Stimulated activated CD8-positive, alpha-beta memory T cell treated with anti-CD3 and anti-CD28 coated beads, Interleukin-15, amount 100 ng/mL, for 1 hour (primary cell): ENCODE data around the gene TPCN2.

Experiments used
- DNase-seq: peaks from one replicate; pipeline ENCODE4 v3.0.0-alpha.2; 2020; ENCODE audit warnings: low read depth

TPCN2 gene

GRCh38 chr11:69113226-69113625 is 64.5 kb downstream of the TPCN2 start:
- DNase-seq = no peak

- DNase-seq = no peak
These were observed 65.1 kb downstream of the TPCN2 start for GRCh38 chr11:69113646-69114340.

DNA sequence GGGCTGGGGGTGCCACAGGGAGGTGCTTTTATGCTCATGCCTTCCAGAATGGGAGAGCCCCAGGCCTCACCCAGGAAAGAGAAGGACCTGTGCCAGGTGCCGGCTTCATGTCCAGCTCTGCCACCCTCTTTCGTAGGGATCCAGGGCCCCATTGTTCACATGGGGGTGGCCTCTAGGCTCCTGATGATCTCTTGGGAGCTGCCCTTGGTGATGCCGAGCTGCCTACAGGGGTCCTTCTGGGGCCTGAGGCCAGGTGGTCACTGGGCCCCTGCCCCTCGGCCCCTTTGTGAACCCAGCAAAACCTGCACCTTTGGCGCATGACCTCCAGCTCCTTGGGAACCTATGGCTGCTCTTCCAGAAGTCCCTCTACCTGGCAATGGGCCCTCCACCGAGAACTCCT is 65.6 kb downstream of the TPCN2 start:
- no peak for DNase-seq

DNA sequence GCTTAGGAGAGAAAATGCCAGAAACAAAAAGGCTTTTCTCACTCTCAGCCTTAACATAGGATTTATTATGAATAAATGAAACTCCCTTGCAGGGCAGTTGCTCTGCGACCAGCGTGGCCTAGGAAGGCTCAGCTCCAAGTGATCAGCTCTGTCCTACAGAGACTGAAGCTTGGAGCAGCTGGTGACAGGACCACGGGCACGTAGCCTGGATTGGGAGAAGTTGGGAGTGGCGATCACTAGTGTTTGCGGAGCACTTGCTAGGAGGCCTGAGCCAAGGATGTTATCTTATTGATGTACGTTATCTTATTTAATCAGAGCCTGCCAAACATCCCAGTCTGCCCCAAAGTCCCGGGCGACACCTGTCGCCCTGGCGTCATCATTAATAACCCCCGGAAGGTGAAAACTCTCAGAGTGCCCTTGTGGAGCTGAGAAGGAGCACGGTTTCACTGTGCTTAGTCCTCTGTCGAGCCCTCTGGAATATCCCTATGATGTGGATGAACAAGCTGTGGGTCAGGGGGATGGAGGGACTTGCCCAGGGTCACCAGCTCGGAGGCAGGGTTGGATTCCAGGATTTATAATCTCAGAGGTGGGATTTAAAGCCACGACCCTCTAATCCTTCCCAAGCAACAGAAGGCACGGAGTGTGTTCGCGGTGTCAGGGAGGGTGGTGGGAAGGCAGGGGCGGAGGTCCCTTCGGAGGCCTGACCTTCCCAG is 66.2 kb downstream of the TPCN2 start:
- no peak for DNase-seq

- DNase-seq = no peak
These were observed 67.1 kb downstream of the TPCN2 start for GRCh38 chr11:69115586-69116560.

- no peak for DNase-seq
These were observed 67.9 kb downstream of the TPCN2 start for GRCh38 chr11:69116671-69117070.

- no peak for DNase-seq
These were observed 70.5 kb downstream of the TPCN2 start for GRCh38 chr11:69119190-69119589.

DNA sequence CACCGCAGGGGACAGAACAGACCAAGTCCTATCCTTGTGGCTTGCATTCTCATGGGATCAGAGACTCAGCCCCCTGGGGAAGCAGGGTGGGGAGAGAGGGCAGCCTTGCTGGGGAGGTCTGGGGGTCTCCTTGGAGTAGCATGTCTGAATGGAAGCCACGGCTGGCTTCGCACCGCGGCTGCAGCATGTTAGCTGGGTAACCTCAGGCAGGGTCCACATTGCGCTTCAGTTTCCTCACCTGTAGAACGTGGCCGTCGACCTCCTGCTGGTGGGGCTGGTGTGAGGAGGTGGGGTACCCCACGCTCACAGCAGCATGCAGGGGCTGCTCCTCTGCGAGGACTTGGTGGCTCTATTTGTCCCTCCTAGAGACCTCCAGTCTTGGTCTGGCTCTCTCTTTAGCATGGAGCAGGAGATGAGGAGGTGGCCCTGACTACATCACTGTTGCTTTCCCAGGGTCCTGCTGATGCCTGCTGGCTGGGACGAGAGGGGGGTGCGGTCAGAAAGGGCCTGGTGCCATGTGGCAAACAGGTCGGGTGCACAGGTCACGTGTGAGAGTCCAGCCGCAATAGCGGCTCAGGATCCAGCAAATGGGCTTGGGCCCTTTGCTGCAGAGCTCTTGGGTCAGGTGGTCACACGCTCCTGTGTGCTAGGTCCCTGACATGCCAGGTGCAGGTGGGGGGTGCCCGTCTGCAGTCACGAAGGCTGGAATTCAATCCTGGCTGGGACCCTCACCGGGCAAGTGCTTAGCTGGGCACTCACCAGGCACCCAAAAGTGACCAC is 71.6 kb downstream of the TPCN2 start:
- no peak for DNase-seq

DNA sequence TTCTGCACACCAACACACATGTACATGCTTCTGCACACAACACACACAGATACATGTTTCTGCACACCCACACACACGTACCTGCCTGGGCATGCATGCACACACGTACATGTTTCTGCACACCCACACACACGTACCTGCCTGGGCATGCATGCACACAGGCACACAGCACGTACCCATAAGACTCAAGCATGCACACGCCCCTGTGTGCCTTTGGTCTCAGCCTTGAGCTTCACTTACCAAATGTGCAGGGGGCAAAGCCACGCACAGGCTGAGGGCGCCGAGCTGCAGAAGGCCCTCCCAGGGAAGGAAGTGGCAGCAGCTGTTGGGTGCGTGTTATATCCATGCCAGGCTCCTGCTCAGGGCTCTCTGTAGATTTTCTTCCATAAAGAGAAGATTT is 72.3 kb downstream of the TPCN2 start:
- DNase-seq = no peak

DNA sequence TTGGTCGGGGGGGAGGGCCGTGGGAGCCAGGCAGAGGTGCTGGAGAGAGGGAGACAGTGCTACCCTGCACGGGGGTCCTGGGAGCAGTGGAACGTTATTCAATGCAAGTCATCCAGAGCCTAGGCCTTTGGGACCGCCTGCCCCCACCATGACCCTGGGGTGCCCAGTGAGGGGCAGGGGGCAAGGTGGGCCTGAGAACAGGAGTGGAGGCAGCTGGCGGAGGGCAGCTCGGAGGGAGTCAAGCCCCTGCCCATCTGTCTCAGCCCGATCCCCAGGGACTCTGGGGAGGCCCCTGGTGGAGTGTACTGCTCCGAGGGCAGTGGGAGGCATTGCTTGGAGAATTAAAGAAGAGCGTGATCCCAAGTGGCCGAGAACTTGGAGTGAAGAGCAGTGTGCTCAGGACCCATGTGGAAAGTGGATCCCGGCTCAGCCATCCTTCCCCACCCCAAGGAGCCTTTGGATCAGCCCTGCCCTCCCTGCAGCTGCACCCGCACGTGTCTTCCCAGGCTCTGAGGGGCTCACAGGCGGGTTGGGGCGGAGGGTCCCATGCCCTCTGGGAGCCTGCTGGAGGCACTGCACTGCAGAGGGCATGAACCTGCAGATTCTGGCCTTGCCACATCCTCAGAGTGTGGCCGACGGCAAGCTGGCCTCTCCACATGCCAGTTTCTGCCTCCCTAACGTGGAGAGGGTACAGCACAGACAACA is 73.0 kb downstream of the TPCN2 start:
- DNase-seq = no peak

DNA sequence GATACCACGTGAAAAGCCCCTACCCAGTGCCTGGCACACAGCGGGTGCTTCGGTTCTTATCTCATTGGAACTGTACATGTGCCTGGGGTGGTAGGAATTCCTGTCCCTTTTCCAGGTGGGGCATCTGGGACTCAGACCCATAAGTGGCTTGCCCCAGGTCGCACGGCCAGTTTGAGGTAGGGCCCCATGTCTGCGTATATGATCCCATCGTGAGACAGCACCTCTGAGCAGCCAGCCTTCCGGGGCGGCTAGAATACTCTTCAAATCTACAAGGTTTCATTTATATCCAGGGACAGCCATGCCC is 73.5 kb downstream of the TPCN2 start:
- DNase-seq = no peak

DNA sequence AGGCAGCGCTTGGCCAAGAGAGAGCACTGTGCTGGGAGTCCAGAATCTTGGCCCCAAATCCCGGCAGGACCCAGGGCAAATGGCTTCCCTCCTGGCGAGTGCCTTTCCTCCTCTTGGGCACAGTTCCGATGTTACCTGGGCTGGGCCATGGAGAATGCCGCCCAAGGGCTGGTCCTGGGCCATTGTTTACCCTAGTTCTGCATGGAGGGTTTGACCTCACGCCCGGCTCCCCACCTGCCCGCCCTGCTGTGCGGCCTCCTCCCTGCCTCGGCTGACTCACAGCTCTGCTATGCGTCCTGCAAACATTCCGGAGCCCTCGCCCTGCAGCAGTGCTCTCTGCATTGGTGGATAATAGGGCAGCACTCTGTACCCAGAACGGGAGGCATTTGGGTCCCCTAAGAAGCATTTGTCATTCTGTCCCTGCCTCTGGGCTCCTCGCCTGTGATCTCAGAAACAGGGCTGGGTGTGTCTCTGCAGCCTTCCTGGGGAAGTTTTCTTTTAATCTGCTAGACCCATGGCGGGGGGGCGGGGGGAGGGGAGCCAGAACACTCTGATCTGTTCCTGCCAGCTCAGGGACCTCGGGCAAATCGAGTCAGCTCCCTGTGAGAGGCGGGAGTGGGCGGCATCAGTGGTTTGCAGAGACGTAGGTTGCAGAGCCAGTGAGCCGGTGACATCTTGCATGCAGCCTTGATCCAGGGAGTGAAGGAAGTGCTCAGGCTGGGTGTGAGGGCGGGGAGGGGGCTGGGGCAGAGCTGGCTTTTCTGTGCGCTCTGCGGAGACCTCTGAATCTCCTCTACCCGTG is 74.1 kb downstream of the TPCN2 start:
- no peak for DNase-seq

DNA sequence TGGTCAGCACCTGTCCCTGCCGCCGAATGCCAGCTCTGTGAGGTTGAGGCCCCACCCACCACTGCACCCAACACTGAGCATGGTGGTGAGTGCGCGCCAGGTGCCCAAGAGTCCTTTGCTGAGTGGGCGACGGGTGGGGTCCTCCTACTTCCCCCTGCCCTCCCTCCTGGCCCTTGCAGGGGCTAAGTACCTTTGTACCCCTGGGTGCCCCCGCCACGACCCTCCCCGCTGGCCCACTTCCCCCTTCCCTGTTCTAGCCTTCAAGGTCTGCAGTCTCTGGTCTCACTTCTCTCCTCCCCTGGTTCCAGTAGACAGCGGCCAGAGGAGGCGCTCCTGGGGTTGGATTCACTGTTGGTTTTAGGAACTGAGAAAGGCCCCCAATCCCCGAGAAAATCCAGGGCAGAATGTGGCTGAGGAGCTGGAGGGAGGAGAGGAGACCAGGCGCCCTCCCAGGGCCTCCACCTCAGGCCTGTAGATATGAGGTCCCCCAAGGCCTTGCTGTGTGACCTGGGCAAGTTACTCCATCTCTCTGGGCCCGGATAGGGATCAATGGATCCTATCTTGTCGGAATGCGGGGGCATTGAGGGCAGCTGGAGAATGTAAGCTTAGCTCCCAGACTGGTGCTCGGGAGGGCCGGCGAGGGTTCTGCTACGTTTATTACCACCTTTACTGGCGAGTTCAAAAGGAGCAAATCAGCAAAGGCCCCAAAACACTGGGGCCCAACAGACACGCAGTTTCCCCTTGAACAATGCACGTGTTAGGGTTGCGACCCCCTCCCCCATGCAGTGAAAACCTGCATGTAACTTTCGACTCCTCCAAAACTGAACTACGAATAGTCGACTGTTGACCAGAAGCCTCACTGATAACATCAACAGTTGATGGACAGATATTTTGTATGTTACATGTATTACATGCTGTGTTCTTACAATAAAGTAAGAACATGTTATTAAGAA is 75.1 kb downstream of the TPCN2 start:
- DNase-seq = no peak

- no peak for DNase-seq
These were observed 77.1 kb downstream of the TPCN2 start for GRCh38 chr11:69125861-69126260.

GRCh38 chr11:69126286-69126685 is 77.6 kb downstream of the TPCN2 start:
- DNase-seq = no peak

DNA sequence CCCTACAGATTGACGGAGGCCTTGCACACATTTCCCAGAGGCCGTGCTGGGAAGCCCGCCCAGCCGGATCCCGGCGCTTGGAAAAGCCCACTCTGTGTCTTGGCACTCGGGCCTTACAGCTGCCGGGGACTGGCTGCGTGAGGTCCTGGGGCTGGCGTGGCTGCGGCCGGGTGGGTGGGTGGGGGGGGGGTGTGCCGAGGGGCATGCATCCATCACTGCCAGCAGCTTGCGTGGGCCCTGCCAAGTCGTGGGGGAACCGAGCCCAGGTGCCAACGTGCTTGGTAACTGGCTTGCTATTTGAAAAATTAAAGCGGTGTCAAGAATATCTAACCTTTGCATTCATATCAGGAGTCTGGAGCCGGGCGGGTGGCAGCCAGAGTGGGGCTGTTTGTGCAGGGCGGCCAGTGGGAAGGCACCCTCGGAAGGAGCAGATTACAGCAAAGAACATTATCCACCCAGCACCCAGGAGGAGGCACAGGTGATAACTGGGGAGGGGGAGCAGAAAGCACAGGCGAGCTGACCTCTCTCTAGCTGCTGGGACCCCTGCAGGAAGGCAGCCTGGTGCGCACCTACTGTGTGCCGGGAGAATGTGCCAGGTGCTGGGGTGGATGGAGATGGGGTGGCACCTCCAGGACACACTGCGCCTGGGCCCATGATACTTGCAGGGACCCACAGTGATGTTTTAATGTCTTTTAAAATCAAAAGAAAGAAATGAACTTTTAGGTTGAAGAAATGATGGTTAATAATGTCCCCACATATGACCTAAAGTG is 78.5 kb downstream of the TPCN2 start:
- DNase-seq = no peak

- no peak for DNase-seq
These were observed 79.2 kb downstream of the TPCN2 start for GRCh38 chr11:69127884-69128283.

DNA sequence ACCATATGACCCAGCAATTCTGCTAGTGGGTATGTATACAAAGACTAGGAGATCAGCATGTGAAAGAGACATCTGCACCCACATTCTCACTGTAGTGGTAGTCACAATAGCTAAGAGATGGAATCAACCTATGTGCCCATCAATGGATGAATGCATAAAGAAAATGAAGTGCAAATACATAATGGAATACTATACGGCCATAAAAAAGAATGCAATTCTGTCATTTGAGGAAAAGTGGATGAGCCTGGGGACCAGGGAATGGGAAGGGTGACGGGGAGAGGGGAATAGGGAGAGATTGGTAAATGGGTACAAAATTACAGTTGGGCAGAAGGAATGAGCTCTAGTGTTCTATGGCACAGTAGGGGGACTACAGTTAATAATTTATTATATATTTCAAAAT is 80.3 kb downstream of the TPCN2 start:
- no peak for DNase-seq

DNA sequence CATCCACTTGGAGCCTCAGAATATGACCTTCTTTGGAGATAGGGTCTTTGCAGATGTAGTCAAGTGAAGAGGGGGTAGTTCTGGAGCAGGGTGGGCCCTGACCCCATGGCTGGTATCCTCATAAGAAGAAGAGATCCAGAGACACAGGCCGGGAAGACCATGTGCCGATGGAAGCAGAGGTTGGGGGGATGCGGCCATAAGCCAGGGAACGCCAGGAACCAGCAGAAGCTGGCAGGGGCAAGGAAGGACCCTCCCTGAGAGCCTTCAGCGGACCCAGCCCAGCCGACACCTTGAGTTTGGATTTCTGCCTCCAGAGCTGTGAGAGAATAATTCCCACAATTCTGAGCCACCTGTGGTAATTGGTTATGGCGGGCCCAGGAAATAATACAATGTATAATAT is 80.9 kb downstream of the TPCN2 start:
- no peak for DNase-seq
